Measurements from ENCODE around the gene ANO9.
"Not testable (repeated sequence)": the region's sequence is repeated elsewhere in the genome, so short reads cannot be mapped to it uniquely, and the experiment has no call there.

The ANO9 gene

DNA sequence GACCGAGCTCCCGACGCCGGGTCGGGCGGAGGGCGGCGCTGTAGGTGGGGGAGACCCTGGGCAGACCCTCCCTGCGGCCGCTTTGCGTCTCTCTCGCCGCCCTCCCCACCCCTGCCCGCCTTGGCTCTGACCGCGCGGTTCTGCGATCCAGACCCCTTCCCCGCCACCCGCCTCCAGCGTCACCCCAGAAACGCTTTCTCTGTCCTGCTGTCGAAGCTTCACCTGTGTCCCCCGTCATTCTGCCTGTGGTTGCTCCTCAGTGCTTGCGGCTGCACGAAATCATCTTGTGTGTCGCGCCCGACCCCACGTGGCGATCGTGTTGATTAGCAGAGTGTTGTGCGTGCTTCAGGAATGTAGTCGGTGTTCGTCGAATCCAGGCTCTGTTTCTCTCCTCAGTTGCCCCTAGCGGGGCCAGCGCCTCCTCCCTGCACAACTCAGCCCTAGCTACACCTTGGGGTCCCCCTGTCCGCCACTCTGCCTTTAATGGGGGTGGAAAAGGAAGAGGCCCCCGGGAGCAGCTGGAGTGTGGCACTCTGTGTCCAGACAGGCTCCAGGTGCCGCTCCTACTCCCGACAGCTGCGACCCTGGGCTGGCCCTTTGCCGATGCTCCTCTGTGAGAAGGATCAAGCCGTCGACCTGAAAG, 9.1 kb upstream of the ANO9 start:
- peak; percentile 12 for DNase-seq

DNA sequence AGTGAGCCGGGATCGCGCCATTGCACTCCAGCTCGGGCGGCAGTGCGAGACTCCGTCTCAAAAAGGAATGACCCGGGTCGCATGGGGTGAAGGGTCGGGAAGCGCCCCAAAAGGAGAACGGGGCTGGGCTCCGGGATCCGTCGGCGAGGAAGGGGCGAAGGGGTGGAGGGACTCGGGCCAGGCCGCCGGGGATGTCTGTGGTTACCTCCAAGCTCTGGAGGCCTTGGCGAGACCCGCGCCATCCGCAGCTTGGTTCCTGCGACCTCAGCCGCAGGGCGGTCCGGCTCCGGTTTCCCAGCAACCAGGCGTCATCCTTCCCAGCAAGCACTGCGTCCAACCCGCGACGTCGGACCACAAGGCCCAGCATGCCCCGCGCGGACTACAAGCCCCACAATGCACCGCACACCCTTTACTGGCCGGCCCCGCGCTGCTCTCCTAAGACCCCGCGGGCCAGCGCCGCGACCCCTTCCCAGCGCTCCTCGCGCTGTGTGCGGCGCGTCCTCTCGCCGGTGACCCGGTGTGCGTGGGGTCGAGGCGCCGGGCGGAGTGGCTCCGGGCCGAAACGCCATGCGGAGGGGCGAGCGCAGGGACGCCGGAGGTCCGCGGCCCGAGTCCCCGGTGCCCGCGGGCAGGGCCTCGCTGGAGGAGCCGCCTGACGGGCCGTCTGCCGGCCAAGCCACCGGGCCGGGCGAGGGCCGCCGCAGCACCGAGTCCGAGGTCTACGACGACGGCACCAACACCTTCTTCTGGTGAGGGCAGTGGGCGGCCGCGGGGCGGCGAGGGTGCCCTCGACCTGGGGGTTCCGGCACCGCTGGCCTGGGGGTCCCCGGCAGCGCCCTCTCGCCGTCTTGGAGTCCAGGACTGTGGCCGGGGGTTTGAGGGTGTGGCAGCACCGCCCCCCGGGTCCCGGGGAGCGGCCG, 8.3 kb upstream of the ANO9 start, which contains the start of gene PTDSS2:
Gene PTDSS2, plus strand, starts transcription at position 391 of the 920 bp plus-strand sequence. Its CDS starts 177 bp downstream, at position 568.
- DNase-seq = peak; percentile 93

DNA sequence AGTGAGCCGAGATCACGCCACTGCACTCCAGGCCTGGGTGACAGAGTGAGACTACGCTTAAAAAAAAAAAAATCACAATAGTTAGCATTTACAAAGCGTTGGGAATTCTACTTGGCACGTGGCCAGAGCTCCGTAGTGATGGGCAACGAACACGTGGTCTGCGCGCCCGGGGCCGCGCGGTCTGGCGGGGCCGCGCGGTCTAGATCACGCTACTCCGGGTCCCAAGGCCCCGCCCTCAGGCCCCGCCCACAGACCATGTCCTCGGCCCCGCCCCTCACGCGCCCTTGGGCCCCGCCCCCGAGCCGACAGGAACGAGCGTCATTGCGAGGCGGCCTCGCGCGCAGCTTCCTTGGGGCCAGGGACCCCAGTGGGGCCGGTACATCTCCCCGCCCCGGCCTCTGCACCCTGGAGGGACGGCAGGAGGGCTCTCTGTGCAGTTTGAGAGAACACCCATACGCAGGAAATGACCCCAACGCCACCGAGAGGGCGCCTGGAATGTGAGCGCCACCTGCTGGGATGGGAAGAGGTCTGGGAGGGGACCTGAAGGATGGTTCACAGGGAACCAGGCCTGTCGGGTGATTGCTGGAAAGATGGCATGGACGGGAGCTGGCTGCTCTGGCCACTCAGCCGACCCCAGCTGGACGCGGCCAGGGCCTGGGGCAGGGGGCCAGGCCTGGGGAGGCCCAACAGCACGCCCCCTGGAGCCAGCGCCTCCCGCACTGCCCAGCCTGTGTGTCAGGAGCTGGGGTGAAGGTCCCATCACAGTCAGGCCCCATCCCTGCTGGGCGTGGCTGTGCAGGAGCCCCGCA, 6.3 kb upstream of the ANO9 start:
- peak; percentile 84 for DNase-seq

DNA sequence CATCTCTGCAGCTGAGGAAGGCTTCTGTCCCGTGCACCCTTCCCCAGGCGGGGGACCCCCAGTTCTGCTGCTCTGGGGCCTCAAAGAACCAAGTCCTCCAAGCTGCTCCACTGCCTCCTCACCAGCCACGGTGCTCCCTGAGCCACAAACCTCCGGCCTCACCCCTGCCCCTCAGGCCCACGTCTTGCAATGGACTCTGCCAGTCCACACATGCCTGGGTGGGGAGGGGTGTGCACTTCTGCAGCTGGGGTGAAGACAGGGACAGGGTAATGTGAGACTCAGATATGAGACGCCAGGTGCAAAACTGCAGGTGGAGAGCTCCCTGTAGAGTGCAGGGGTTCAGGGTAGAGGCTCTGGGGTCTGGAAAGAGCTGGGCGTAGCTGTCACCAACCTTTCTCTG, 5.1 kb upstream of the ANO9 start:
- no peak for DNase-seq

DNA sequence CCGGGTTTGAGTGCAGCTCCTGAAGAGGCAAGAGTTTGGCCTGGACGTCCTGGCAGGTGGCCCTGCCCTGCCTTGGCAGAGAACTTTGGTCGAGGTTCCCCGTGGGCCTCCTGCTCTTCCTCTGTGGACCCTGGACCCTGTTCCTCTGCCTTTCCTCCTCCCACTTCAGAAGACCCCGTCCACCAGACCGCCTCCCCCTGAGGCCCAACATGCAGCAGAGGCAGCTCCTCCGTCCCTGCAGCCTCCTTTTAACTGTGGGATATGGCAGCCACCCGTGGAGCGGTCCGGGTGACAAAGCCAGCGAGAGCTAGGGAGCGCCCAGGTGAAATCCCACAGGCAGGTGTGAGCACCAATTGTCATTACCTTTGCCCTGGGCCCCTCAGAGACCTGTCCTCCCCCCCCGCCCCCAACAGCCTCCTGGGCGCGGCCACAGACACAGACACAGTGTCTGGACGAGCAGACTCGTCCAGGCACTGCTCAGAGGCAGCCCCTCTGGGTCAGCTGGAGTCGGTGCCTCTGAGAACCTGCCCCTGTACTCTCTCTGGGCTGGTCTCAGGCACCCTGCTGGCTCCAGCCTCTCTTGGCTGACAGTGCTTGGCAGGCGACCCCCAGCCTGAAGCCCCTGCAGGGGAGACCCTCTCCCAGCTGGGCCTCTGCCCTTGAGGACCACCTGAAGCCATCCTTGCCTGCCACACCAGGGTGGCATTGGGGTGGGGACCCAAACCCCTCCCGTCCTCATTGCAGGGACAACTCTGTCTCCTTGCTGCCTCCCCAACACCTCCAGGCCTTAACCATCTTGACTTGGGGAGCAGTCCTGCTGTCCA, 4.2 kb upstream of the ANO9 start:
- no peak for DNase-seq

DNA sequence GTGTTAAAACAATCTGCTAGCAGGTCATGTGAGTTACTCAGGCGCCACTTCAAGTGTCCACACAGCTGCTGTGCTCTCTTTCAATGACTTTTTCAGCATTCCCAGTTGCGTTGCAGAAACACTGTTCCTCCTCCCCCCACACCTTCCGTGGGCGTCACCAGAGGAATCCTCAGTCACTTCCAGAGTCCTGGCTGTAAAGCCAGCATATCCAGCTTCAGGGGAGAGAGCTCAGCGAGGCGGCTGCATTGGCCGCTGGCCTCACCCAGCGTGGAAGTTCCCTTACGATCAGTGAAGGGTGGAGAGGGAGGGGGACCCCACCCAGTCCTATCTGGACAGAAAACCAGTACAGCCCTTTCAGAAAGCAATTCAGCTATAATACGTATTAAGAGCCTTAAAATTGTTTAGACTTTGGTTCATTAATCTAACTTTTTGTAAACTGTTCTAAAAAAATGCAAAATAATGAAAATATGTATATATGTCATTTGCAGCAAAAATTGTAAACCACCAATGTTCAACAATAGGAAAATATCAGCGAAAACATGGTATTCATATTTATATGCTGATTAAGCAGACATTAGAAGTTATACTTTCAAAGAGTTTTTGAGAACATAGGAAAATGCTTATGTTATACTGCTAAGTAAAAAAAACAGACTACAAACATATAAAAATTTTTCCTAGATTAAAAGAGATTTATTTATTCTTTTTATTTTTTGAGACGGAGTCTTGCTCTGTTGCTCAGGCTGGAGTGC, 2.8 kb upstream of the ANO9 start:
- DNase-seq = no peak

DNA sequence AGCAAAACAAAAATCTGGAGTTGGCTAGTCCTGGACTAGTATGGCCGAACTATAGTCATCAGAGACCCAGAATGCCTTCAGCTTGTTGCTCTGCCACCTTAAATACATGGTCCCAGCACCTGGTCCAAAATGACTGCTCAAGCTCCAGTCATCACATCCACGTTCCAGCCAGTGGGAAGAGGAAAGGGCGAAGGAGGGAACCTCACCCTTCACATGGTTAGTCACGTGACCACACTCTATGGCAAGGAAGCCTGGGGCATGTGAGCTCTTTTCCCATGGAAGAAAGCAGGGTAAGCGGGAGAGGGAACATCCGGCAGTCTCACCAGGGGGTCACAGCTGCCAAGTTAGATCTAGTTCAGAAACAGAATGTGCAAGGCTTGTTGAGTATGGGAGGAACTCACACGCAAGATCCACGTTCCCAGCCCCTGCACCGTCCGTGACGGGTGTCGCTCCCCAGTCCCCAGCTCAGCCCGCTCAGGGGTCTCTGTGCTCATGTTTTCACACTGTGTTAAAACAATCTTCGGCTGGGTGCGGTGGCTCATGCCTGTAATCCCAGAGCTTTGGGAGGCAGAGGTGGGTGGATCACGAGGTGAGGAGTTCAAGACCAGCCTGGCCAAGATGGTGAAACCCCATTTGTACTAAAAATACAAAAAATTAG, 1.9 kb upstream of the ANO9 start:
- no peak for DNase-seq

DNA sequence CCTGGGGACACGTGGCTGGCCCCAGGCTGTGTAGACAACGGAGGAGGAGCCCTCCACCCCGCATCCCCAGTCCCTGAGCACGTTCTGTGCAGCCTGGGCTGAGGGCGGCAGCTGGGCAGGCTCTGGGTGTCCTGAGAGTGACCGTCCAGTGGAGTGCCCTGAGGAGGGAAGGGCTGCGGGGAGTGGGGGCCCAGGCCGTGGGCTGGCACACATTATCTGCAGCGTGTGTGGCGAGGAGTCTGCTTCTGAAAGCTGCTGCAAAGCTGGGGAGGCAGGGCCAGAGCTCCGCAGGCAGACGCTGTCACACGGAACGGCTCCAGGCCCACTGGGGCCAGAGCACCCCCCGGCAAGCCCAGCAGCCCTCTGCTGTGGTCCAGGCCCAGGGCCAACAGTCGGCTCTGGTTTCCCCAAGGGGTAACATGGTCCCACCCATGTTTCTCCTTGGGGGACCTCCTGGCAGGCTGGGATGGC, 835 bp upstream of the ANO9 start:
- DNase-seq = no peak

DNA sequence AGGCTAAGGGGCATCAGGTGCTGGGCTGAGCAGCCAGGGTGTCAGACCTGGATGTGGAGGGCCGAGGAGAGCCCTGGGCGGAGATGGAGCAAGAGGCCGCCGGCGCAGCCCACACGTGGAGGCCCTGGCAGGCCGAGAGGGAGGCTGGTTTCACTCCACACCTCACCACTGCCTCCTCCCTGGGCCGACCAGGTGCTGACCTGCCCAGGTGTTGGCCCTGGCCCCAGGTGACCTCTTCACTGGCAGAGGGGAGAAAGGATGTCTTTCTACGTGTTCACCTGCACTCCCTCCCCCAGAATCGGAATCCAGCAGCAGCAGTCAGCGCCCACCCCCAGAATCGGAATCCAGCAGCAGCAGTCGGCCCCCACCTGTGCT, 781 bp downstream of the ANO9 start:
- DNase-seq = no peak

DNA sequence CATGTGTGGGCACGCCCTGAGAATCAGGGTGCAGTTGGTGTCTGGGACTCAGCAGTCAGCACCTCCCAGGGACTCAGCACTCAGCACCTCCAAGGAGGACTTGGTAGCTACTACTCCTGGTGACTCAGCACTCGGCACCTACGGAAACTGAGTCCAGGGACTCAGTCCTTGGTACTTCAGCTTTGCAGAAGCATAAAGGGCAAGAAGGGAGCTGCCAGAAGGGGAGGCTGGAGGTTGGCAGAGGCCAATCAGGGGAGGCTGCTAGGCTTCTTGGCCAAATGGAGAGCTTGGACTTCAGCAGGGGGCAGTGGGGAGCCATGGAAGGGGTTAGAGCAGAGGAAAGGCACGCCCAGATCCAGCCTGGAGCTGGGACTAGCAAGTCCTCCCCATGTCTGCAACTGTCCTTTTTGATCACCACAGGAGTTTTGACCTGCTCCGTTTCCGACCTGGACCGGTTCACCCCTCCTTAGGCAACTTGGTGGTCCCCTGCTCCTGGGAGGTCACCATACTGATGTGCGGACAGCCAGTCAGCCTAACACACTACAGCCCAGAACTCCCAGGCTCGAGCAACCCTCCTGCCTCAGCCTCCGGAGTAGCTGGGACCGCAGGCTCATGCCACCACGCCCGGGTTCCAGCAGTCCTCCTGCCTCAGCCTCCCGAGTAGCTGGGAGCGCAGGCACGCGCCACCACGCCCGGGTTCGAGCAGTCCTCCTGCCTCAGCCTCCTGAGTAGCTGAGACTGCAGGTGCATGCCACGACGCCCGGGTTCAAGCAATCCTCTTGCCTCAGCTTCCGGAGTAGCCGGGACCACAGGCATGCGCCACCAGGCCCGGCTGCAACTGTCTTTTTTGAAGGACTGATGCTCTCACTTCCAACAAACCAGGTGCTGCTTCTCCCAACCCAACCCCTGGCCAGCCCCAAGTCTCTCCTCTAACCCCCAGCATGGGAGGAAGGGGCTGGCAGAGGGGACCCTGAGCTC, 1.5 kb downstream of the ANO9 start:
- no peak for DNase-seq

DNA sequence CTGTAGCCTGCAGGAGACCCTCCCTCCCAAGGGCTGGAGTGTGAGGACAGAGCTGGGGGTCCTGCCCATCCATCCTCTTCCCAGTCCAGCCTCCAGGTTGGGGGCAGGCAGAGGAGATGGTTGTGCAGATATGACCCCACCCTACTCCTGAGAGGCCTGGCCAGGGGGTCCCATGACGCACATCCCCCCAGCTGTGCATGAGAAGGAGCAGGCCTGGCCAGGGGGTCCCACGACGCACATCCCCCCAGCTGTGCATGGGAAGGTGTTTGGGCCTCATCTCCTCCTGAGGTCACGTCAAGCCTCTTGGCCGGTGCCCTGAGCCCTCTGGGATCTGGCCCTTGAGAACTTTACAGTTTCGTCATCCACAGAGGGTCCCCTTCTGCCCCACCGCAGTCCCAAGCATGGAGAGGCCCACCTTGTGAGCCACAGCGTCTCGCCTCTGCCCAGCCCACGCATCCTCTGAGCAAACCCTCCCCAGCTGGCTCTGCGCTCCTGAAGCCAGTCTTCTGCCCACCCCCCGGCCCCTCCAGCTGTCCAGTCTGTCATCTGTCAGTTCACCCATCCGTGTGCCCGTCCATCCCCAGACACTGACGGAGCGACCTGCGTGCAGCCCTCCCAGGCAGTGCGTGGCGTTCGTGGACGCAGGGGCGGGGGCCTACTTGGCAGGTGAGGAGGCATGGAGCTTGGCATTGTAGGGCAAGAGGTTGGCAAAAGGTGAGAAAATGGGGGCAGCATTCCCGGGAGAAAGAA, 2.3 kb downstream of the ANO9 start:
- no peak for DNase-seq

DNA sequence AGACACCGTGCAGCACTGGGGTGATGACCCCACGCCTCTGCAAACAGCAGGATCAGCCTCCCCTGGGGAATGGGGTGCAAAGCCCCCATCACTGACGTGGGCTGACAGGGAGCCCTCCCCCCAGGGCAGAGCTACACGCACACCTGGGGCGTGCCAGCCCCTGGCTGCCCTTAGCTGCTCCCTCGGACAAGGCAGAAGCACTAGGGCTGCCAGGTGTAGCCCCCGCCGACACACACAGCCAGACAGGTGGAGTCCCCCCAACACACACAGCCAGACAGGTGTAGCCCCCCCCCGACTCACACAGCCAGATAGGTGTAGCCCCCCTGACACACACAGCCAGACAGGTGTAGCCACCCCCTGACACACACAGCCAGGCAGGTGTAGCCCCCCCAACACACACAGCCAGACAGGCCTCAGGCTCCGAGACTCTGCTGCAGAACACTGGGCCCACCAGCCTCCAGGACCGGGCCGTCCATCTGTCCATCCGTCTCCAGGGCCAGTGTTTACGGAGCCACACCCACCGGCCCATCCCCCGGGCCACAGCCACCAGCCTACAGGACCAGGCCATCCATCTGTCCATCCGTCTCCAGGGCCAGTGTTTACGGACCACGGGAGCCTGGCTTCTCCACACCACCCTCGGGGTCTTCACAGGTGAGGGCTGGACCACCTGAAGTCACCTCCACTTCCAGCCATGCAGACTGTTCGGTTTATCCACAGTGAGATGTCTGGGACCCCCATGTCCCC, 3.5 kb downstream of the ANO9 start:
- DNase-seq = no peak

DNA sequence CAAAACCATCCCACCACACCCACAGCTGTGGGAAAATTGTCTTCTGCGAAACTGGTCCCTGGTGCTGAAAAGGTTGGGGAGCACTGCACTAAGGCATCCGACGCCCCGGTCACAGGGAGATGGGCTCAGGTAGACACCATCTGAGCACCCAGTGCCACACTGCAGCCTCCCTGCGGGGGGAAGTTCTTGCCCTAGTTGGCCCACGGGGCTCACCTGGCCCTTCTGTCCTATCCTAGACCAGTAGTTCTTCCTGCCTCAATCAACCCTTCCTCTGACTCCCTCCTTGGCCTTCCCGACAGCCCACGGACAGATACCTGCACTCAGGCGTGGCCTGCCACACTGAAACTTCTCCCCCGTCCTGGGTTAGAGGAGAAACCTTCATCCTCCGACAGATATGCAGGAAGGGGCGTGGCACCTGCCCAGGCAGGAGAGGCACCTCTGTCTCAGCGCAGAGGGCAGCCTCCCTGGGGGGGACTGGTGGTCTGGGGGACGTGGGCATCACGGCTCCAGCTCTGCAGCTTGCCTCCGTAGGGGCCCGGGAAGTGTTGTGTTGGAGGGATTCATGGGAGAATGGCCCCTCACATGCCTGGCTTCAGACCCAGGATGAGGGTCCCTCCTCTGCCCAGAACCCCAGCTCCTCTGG, 4.5 kb downstream of the ANO9 start:
- no peak for DNase-seq

DNA sequence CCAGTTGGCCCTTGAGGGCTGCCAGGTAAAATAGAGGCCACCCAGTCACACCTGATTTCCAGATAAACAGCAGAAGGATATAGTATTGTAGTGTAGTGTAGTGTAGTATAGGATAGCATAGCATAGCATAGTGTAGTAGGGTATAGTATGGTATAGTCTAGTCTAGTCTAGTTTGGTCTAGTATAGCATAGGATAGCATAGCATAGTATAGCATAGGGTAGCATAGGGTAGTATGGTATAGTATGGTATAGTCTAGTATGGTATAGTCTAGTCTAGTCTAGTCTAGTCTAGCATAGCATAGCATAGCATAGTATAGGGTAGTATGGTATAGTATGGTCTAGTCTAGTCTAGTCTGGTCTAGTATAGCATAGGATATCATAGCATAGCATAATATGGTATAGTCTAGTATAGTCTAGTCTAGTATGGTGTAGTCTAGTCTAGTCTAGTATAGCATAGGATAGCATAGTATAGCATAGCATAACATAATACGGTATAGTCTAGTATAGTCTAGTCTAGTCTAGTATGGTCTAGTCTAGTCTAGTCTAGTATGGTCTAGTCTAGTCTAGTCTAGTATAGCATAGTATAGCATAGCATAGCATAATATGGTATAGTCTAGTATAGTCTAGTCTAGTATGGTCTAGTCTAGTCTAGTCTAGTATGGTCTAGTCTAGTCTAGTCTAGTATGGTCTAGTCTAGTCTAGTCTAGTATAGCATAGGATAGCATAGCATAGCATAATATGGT, 6.6 kb downstream of the ANO9 start:
- DNase-seq = not testable (repeated sequence)

DNA sequence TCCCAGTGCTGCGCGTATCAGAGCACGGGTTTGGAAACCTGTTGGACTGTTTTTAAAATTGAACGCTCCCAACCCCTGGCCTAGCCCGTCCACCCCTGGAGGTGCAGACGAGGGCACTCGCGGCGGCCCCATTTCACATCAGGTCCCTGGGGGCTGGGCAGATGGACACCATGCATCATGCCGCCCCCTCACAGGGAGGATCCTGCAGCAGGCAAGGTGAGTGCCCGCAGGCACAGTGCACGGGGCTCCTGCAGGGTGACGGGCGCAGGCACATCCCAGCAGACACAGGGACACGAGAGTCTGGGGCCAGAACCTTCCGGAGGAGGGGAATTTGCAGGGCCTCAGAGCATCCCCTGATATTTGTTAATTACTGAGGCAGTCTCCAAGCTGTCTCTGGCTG, 7.3 kb downstream of the ANO9 start:
- no peak for DNase-seq

DNA sequence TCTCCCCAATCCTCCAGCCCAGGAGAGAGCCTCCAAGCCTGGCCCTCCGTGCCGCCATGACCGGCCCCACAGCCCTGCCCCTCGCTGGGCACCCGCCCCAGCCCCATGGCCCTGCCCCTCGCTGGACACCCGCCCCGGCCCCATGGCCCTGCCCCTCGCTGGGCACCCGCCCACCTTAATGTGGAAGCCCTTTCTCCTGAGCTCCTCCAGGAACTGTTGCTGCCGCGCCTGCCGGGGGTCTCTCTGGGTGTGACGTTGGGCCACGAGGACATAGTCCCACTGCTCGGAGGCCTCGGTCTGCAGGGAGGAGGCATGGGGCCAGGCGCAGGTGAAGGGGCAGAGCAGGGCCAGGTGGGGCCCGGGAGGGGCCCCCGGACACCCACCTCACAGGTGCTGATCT, 8.2 kb downstream of the ANO9 start:
- DNase-seq = no peak

DNA sequence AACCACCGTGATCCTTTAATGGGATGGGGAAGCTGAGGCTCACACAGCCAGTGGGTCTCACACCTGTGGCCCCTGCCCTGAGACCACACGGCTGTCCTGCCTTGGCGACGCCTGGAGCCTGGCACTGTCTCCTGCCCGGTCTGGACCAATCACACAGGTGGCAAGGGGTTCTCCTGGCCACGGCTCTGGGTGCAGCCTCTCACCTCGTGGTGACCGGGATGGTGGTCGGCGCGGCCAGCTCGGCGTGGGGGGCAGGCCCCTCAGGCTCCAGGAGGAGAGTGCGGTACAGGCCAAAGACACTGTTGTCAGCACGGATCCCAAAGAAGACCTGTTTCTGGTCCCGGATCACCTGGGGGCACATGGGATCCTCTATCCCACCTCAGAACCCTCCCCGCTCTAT, 8.7 kb downstream of the ANO9 start:
- no peak for DNase-seq
